Osteoblast (primary cell): ENCODE data around the gene ACTG2. TPM values are rescaled to one million over a fixed set of nuclear protein-coding genes. Genes with fewer than 3 reads are reported as not detected.
"Not testable (repeated sequence)": the region's sequence is repeated elsewhere in the genome, so short reads cannot be mapped to it uniquely, and the experiment has no call there.

Experiments
- DNase-seq: peaks from one replicate; pipeline ENCODE4 v3.0.0; 2011; ENCODE audit warnings: low spot score, mixed read lengths; ENCODE audit not compliant: insufficient read length; ENCODE audit errors: missing footprints
- H2AFZ ChIP-seq: 2 replicates; pipeline ENCODE4 v1.6.0; 2011; ENCODE audit warnings: mild to moderate bottlenecking, low read length
- H3K27ac ChIP-seq: 2 replicates; pipeline ENCODE4 v1.5.1; 2011; ENCODE audit warnings: mild to moderate bottlenecking, low read depth, low read length, moderate library complexity
- H3K27me3 ChIP-seq: 2 replicates; pipeline ENCODE4 v1.6.0; 2012; ENCODE audit warnings: mild to moderate bottlenecking, control low read depth, inconsistent platforms, low read length, moderate library complexity; ENCODE audit not compliant: insufficient read depth
- H3K36me3 ChIP-seq: 2 replicates; pipeline ENCODE4 v1.5.1; 2011; ENCODE audit warnings: mild to moderate bottlenecking, low read length, control low read depth, moderate library complexity; ENCODE audit not compliant: insufficient read depth
- H3K4me1 ChIP-seq: 2 replicates; pipeline ENCODE4 v1.5.1; 2011; ENCODE audit warnings: mild to moderate bottlenecking, low read length, control low read depth, moderate library complexity; ENCODE audit not compliant: insufficient read depth
- H3K4me2 ChIP-seq: 2 replicates; pipeline ENCODE4 v1.6.0; 2011; ENCODE audit warnings: mild to moderate bottlenecking, low read length; ENCODE audit not compliant: insufficient read depth
- H3K4me3 ChIP-seq: fragments of 200-600 bp; sonication (generic); 3 replicates; pipeline ENCODE4 v1.5.1; 2012; ENCODE audit warnings: mild to moderate bottlenecking, low read length, inconsistent platforms; ENCODE audit not compliant: insufficient read depth
- H3K79me2 ChIP-seq: 2 replicates; pipeline ENCODE4 v1.6.0; 2012; ENCODE audit warnings: mild to moderate bottlenecking, low read length, control low read depth, inconsistent platforms; ENCODE audit not compliant: insufficient read depth
- H3K9me3 ChIP-seq: 2 replicates; pipeline ENCODE4 v1.5.1; 2011; ENCODE audit warnings: low read depth, low read length, control low read depth
- H4K20me1 ChIP-seq: 2 replicates; pipeline ENCODE4 v1.6.0; 2012; ENCODE audit warnings: mild to moderate bottlenecking, low read length, control low read depth; ENCODE audit not compliant: insufficient read depth
- CTCF ChIP-seq: IDR thresholded peaks from 2 replicates; pipeline ENCODE4 v1.5.1; 2011; ENCODE audit warnings: mild to moderate bottlenecking, low read depth, low read length, moderate library complexity; ENCODE audit errors: extremely low read depth
- total RNA-seq: library from RNA; depleted of rRNA; stranded (reverse); fragments of >200 nt; gene quantifications from 2 replicates; pipeline ENCODE4 v1.2.3, GENCODE V29; 2012

The ACTG2 gene
- total RNA-seq, 1 donor, result 0.72 TPM

- Histone ChIP-seq H3K27me3 (peaks cover 60% of the 10 kb centered on the region), H3K4me1 (peaks cover 1% of the 10 kb centered on the region), H3K4me3 (no peak overlapping the region), H2AFZ (no peak overlapping the region), H4K20me1 (peaks cover 3% of the 10 kb centered on the region), H3K4me2 (no peak overlapping the region), H3K27ac (no peak overlapping the region), H3K79me2 (no peaks in the 10 kb centered on the region), H3K36me3 (no peaks in the 10 kb centered on the region), H3K9me3 (no peaks in the 10 kb centered on the region)
- DNase-seq, result no peak
- no peak for TF ChIP-seq CTCF
Measured at GRCh38 chr2:73902284-73902683, 9.5 kb downstream of the ACTG2 start.

GRCh38 chr2:73903313-73903712, 10.5 kb downstream of the ACTG2 start:
- H3K4me1 ChIP-seq, result no peaks in the 10 kb centered on the region

GRCh38 chr2:73903949-73904613, 11.3 kb downstream of the ACTG2 start:
- not testable (repeated sequence) for H3K36me3 ChIP-seq, H2AFZ ChIP-seq, H3K27ac ChIP-seq, H3K79me2 ChIP-seq, H3K4me1 ChIP-seq, DNase-seq, H3K4me2 ChIP-seq, H3K9me3 ChIP-seq, H4K20me1 ChIP-seq, H3K4me3 ChIP-seq
- peaks cover 53% of the 10 kb centered on the region for H3K27me3 ChIP-seq

More at GRCh38 chr2:73903313-73903712, 10.5 kb downstream of the ACTG2 start:
- H3K9me3 ChIP-seq, result no peaks in the 10 kb centered on the region
- no peak overlapping the region for H3K4me2 ChIP-seq
- TF ChIP-seq CTCF, result no peak
- DNase-seq, result no peak
- H2AFZ ChIP-seq, result no peak overlapping the region
- H3K27ac ChIP-seq, result no peak overlapping the region
- H3K27me3 ChIP-seq, result peaks cover 49% of the 10 kb centered on the region
- no peak overlapping the region for H3K4me3 ChIP-seq
- H4K20me1 ChIP-seq, result peaks cover 3% of the 10 kb centered on the region
- H3K79me2 ChIP-seq, result no peaks in the 10 kb centered on the region
- no peaks in the 10 kb centered on the region for H3K36me3 ChIP-seq

- no peak for DNase-seq
- Histone ChIP-seq H3K9me3 (no peaks in the 10 kb centered on the region), H2AFZ (no peak overlapping the region), H4K20me1 (peaks cover 3% of the 10 kb centered on the region), H3K4me2 (no peak overlapping the region), H3K4me1 (no peaks in the 10 kb centered on the region), H3K27ac (no peak overlapping the region), H3K4me3 (no peak overlapping the region), H3K79me2 (no peaks in the 10 kb centered on the region), H3K27me3 (peaks cover 46% of the 10 kb centered on the region), H3K36me3 (no peaks in the 10 kb centered on the region)
- no peak for TF ChIP-seq CTCF
Measured at GRCh38 chr2:73904952-73905351, 12.1 kb downstream of the ACTG2 start.
